CD4-positive, alpha-beta T cell treated with Interferon gamma for 1 hour (primary cell): ENCODE data around the gene SMIM24.

ENCODE experiments used
- DNase-seq: peaks from one replicate; pipeline ENCODE4 v3.0.0-alpha.2; 2020

Gene SMIM24

DNA sequence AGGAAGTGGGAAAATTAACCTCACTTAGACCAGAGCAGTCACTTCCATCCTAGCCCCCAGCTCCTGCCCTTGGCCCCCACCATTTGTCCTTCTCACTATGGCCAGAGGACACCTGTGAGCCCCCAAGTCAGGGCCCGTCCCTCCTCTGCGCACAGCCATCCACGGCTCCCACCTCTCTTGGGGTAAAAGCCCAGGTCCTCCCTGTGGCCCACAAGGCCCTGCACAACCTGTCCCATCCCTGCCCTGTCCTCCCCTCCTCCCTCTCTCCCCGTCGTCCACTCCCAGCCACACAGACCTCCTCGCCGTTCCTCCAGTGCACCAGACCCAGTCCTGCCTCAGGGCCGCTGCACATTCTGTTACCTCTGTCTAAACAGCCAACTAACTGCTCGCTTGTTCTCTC is 53.9 kb downstream of the SMIM24 start:
- no peak for DNase-seq
